GM12864 (cell line): ENCODE data around the gene RNF152.

ENCODE experiments used
- DNase-seq: peaks from one replicate; pipeline ENCODE4 v3.0.0-alpha.2; 2011; ENCODE audit warnings: low read depth
- H3K4me3 ChIP-seq: 2 replicates; pipeline ENCODE4 v1.5.1; 2011; ENCODE audit warnings: mild to moderate bottlenecking, low read depth, low read length, control low read depth
- CTCF ChIP-seq: IDR thresholded peaks from 2 replicates; pipeline ENCODE4 v1.5.1; 2011; ENCODE audit warnings: low read depth, mild to moderate bottlenecking, moderate library complexity, low read length, control low read depth, inconsistent platforms; ENCODE audit errors: missing control alignments

Gene RNF152

DNA sequence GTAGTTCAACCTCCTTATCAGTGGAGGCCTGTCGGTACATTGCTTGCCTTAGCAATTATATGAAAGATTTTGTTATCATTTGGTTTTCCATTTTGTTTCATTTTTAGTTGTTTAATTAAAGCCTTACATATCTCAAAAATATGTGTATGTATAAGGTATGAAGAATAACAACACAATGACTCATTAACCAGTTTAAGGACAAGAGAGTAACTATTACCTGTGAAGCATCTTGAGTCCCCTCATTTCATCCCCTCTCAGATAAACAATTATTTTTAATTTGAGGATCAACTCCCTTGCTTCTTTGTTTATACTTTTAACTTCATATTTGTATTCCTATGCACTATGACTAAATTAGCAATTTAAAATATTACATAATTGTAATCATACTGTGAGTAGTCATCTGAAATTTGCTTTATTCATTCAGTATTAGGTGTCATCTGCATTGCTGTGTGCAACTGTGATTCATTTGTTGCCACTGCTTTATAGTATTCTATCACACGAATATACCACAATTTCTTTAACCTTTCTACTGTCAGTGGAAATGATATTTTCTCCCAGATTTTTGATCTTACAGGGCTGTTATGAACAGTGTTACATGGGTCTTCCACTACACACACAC, 126.4 kb downstream of the RNF152 start:
- no peak overlapping the region for H3K4me3 ChIP-seq
- DNase-seq: no peak
- TF ChIP-seq CTCF: no peak

DNA sequence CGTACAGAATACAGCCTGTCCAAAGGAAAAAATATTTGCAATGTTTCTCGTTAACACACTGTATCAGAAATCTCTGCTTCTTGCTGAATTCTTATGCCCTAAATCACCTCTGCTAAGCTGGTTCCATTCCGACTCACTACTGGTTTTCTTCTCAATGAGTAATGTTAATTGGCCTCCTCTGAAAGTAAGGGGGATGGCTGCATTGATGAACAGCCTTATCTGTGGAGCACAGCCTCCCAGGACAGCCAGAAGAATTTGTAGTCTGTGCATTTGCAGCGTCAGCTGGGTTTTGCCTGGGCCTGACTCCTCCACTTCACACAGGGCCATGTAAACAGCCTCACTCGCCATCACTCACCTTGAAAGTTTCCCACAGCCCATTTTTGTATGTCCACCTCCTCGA, 127.7 kb downstream of the RNF152 start:
- TF ChIP-seq CTCF: no peak
- no peak for DNase-seq
- no peak overlapping the region for H3K4me3 ChIP-seq

- no peak for DNase-seq
- no peak for TF ChIP-seq CTCF
Measured at GRCh38 chr18:61764381-61764780, 128.4 kb downstream of the RNF152 start.

DNA sequence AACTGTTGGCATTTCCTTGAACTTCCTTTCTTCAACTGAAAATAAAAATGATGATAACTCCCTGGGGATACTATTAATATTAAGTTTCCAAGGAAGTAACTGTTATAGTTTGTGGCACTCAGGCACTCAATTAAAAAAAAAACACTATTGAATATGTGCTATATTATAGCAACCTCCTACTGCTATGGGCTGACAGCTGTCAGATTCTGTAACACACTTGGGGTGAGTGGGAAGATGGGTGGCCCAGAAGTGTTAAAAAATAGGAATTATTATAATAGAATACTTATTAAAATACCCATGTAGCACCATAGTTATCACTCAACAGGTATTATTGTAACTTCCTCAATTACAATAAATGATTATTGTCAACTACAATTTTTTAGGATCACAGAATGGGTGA, 130.9 kb downstream of the RNF152 start:
- H3K4me3 ChIP-seq: no peak overlapping the region
- no peak for TF ChIP-seq CTCF
- no peak for DNase-seq

More at GRCh38 chr18:61764381-61764780, 128.4 kb downstream of the RNF152 start:
- no peak overlapping the region for H3K4me3 ChIP-seq
